GM23248 (cell line): ENCODE data around the gene SLC35F4.

ENCODE experiments used
- EZH2 ChIP-seq: fragments of 200-600 bp; sonication (generic); IDR thresholded peaks from 2 replicates; pipeline ENCODE4 v1.6.1; 2018; ENCODE audit warnings: antibody characterized with exemption, mild to moderate bottlenecking; ENCODE audit not compliant: insufficient read depth, poor library complexity, severe bottlenecking
- EZH2phosphoT487 ChIP-seq: fragments of 200-600 bp; sonication (generic); IDR thresholded peaks from 2 replicates; pipeline ENCODE4 v1.6.1; 2018; ENCODE audit warnings: antibody characterized with exemption, moderate library complexity, mild to moderate bottlenecking, low read depth; ENCODE audit not compliant: insufficient read depth

DNA sequence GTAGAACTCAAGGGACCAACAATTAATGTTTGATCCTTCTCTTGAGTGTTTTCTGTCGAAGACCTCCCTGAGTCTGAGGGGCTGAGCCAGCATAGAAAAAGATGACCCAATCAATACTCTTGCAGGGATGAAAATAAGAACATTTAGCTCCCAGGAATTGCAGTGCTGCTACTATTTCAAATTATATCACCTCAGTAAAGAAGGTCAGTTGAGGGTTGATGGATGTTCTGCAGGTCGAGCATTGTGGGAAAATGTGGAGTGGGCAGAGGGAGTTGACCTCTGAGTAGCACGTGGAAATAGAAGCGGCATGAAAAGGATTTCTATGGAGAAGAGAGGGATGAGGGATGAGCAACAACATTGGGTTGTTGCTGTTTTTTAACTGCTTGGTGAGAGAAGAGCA is 297.3 kb downstream of the SLC35F4 start:
- TF ChIP-seq EZH2 (no peak), EZH2phosphoT487 (no peak)
